HepG2 (cell line): ENCODE measurements around the gene RRP12. TPM values are rescaled to one million over a fixed set of nuclear protein-coding genes. Genes with fewer than 3 reads are reported as not detected.

Experiments
- BRCA1 ChIP-seq: sonication (generic); formaldehyde crosslinking; IDR thresholded peaks from 2 replicates; pipeline ENCODE4 v1.4.0; 2020; ENCODE audit warnings: missing genetic modification reagents
- DR1 ChIP-seq: sonication (generic); formaldehyde crosslinking; IDR thresholded peaks from 2 replicates; pipeline ENCODE4 v1.8.0; 2021; ENCODE audit warnings: mild to moderate bottlenecking, missing genetic modification reagents, inconsistent platforms
- GPN1 ChIP-seq: sonication (generic); formaldehyde crosslinking; IDR thresholded peaks from 2 replicates; pipeline ENCODE4 v1.5.1; 2020; ENCODE audit warnings: missing genetic modification reagents, borderline replicate concordance
- HDAC1 ChIP-seq: sonication (generic); formaldehyde crosslinking; IDR thresholded peaks from 2 replicates; pipeline ENCODE4 v1.5.1; 2020; ENCODE audit warnings: mild to moderate bottlenecking, missing genetic modification reagents
- HOXA7 ChIP-seq: sonication (generic); formaldehyde crosslinking; IDR thresholded peaks from 2 replicates; pipeline ENCODE4 v1.8.1; 2022; ENCODE audit warnings: mild to moderate bottlenecking, missing genetic modification reagents, moderate library complexity
- HOXA9 ChIP-seq: sonication (generic); formaldehyde crosslinking; IDR thresholded peaks from 2 replicates; pipeline ENCODE4 v1.8.1; 2022; ENCODE audit warnings: missing genetic modification reagents, mild to moderate bottlenecking, moderate library complexity, borderline replicate concordance
- JUN ChIP-seq: sonication (generic); formaldehyde crosslinking; IDR thresholded peaks from 2 replicates; pipeline ENCODE4 v1.4.0; 2020; ENCODE audit warnings: mild to moderate bottlenecking, missing genetic modification reagents
- MAFK ChIP-seq, 2 experiments: IDR thresholded peaks in 1 of 2; conservative IDR thresholded peaks in 1 of 2; 2 replicates each; pipeline ENCODE4 v1.6.1; 2011; ENCODE audit warnings: improper control_type of control experiment in 2 of 2, low read length in 2 of 2
- MZF1 ChIP-seq: sonication (generic); formaldehyde crosslinking; IDR thresholded peaks from 2 replicates; pipeline ENCODE4 v1.8.1; 2023; ENCODE audit warnings: mild to moderate bottlenecking, missing genetic modification reagents, borderline replicate concordance
- NCOA5 ChIP-seq: sonication (generic); formaldehyde crosslinking; IDR thresholded peaks from 2 replicates; pipeline ENCODE4 v1.4.0; 2020; ENCODE audit warnings: missing genetic modification reagents
- ONECUT2 ChIP-seq: sonication (generic); formaldehyde crosslinking; IDR thresholded peaks from 2 replicates; pipeline ENCODE4 v1.4.0; 2020; ENCODE audit warnings: missing genetic modification reagents
- RFXANK ChIP-seq: IDR thresholded peaks from 2 replicates; pipeline ENCODE4 v1.6.1; 2016
- SETDB1 ChIP-seq: sonication (generic); formaldehyde crosslinking; IDR thresholded peaks from 2 replicates; pipeline ENCODE4 v1.5.1; 2020; ENCODE audit warnings: missing genetic modification reagents, mild to moderate bottlenecking, borderline replicate concordance
- SMARCC2 ChIP-seq: fragments of 450-650 bp; IDR thresholded peaks from 2 replicates; pipeline ENCODE4 v1.6.1; 2017; ENCODE audit warnings: antibody characterized with exemption, mild to moderate bottlenecking
- SNRNP70 ChIP-seq: fragments of 200-400 bp; formaldehyde crosslinking; IDR thresholded peaks from 2 replicates; pipeline ENCODE4 v1.6.1; 2017; ENCODE audit warnings: mild to moderate bottlenecking, low read depth, low read length, moderate library complexity
- SOX13 ChIP-seq, 3 experiments: fragments of 450-650 bp in 1 of 3; sonication (generic) in 1 of 3; formaldehyde crosslinking in 1 of 3; IDR thresholded peaks in 2 of 3; conservative IDR thresholded peaks in 1 of 3; 2 replicates each; pipeline versions ENCODE4 v1.5.0 to v1.6.1; 2016 to 2020; ENCODE audit warnings: antibody characterized with exemption in 1 of 3, mild to moderate bottlenecking in 1 of 3, missing compliant biosample characterization in 1 of 3, missing genetic modification reagents in 1 of 3, moderate library complexity in 1 of 3
- SRY ChIP-seq: sonication (generic); formaldehyde crosslinking; IDR thresholded peaks from 2 replicates; pipeline ENCODE4 v1.8.0; 2022; ENCODE audit warnings: mild to moderate bottlenecking, missing genetic modification reagents
- TEAD3 ChIP-seq: optimal IDR thresholded peaks from 2 replicates; pipeline ENCODE3; 2016; ENCODE audit warnings: borderline replicate concordance
- ZFP1 ChIP-seq: IDR thresholded peaks from 2 replicates; pipeline ENCODE4 v1.6.1; 2016
- ZNF292 ChIP-seq: sonication (generic); formaldehyde crosslinking; IDR thresholded peaks from 2 replicates; pipeline ENCODE4 v1.8.1; 2022; ENCODE audit warnings: mild to moderate bottlenecking, low read depth, missing genetic modification reagents, borderline replicate concordance
- ZNF317 ChIP-seq: sonication (generic); formaldehyde crosslinking; IDR thresholded peaks from 2 replicates; pipeline ENCODE4 v1.5.0; 2020; ENCODE audit warnings: mild to moderate bottlenecking, missing genetic modification reagents
- ZNF441 ChIP-seq: sonication (generic); formaldehyde crosslinking; IDR thresholded peaks from 2 replicates; pipeline ENCODE4 v1.7.0; 2021; ENCODE audit warnings: missing genetic modification reagents, borderline replicate concordance
- ZNF570 ChIP-seq: sonication (generic); formaldehyde crosslinking; IDR thresholded peaks from 2 replicates; pipeline ENCODE4 v1.4.0; 2020; ENCODE audit warnings: mild to moderate bottlenecking, missing genetic modification reagents, borderline replicate concordance
- ZNF670 ChIP-seq: sonication (generic); formaldehyde crosslinking; IDR thresholded peaks from 2 replicates; pipeline ENCODE4 v1.8.0; 2022; ENCODE audit warnings: mild to moderate bottlenecking, missing genetic modification reagents, borderline replicate concordance
- ZNF713 ChIP-seq: sonication (generic); formaldehyde crosslinking; IDR thresholded peaks from 2 replicates; pipeline ENCODE4 v1.4.0; 2020; ENCODE audit warnings: mild to moderate bottlenecking, missing genetic modification reagents
- polyA plus RNA-seq, 8 experiments: library from polyadenylated mRNA; depleted of rRNA in 3 of 8; stranded (reverse) in 7 of 8; unstranded in 1 of 8; fragments of >200 nt; fragmentation: Illumina TruSeq in 4 of 8; extraction: Trizol in 4 of 8; gene quantifications; 2 replicates each; pipeline versions ENCODE4 v1.2.1 to v1.2.3, GENCODE V29; 2011 to 2016; ENCODE audit warnings: low read depth in 4 of 8, missing spikeins in 1 of 8, mixed read lengths in 1 of 8; ENCODE audit not compliant: insufficient read depth in 1 of 8
- total RNA-seq, 5 experiments: library from RNA; depleted of rRNA; stranded (reverse); fragments of >200 nt; fragmentation: Illumina TruSeq; extraction: Trizol; gene quantifications; 2 replicates each; pipeline ENCODE4 v1.2.3, GENCODE V29; 2016; ENCODE audit warnings: low read depth in 1 of 5
- TF ChIP-seq, protein P1 (sequence below): sonication (generic); formaldehyde crosslinking; IDR thresholded peaks from 2 replicates; pipeline ENCODE4 v1.4.0; 2020; ENCODE audit warnings: missing genetic modification reagents, borderline replicate concordance
- TF ChIP-seq, protein P2 (sequence below): sonication (generic); formaldehyde crosslinking; IDR thresholded peaks from 2 replicates; pipeline ENCODE4 v1.9.0; 2021; ENCODE audit warnings: missing genetic modification reagents, borderline replicate concordance
- TF ChIP-seq, protein P3 (sequence below): IDR thresholded peaks from 2 replicates; pipeline ENCODE4 v1.6.1; 2016; ENCODE audit warnings: missing genetic modification reagents, missing compliant biosample characterization

The RRP12 gene
- total and polyA plus RNA-seq, 2 of the 13 experiments (the other 11 are each of a cell fraction or from before 2014, with no cell fraction given), result 13.2 to 39.4 TPM

DNA sequence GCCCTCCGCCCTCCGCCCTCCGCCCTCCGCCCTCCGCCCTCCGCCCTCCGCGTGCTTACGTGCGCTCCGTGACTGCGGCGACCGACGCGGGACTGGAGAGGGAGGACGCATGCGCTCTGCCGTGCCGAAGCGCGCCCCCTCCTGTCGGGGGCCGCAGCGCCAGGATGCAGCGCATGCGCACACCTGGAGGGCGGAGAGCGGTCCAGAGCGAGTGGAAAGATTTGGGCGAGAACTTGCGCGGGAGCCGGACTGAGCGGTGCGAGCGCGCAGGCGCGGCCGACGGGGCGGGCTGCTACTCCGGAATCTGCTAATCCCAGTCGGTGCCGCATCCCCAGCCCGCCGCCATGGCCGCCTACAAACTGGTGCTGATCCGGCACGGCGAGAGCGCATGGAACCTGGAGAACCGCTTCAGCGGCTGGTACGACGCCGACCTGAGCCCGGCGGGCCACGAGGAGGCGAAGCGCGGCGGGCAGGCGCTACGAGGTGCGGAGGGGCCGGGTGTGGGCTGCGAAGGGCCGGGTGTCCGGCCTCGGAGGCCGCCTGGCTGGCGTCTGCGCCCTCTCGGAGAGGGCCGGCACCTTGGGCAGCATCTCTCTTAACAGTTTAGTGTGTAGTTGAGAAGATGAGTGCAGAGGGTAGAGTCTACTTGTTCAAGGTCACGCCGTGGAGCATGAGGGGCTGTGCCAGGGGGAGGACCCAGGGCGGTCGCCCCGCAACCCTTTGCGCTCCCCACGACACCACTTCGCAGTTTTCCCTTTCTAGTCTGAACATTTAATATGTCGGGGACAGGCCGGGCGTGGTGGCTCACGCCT is 25.0 kb upstream of the RRP12 start, which contains the start of gene PGAM1 (continued):
- TF ChIP-seq ONECUT2 (CRISPR knock-in tag), result no peak
- TF ChIP-seq JUN (CRISPR knock-in tag), result no peak
- TF ChIP-seq ZNF292 (CRISPR knock-in tag), result no peak
- no peak for TF ChIP-seq SNRNP70
- TF ChIP-seq, protein P1, sequence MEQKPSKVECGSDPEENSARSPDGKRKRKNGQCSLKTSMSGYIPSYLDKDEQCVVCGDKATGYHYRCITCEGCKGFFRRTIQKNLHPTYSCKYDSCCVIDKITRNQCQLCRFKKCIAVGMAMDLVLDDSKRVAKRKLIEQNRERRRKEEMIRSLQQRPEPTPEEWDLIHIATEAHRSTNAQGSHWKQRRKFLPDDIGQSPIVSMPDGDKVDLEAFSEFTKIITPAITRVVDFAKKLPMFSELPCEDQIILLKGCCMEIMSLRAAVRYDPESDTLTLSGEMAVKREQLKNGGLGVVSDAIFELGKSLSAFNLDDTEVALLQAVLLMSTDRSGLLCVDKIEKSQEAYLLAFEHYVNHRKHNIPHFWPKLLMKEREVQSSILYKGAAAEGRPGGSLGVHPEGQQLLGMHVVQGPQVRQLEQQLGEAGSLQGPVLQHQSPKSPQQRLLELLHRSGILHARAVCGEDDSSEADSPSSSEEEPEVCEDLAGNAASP (CRISPR knock-in tag), result peak; percentile 14; the same call in 1 of the 2 replicates
- TF ChIP-seq, protein P2, sequence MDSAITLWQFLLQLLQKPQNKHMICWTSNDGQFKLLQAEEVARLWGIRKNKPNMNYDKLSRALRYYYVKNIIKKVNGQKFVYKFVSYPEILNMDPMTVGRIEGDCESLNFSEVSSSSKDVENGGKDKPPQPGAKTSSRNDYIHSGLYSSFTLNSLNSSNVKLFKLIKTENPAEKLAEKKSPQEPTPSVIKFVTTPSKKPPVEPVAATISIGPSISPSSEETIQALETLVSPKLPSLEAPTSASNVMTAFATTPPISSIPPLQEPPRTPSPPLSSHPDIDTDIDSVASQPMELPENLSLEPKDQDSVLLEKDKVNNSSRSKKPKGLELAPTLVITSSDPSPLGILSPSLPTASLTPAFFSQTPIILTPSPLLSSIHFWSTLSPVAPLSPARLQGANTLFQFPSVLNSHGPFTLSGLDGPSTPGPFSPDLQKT, result no peak
- no peak for TF ChIP-seq GPN1 (CRISPR knock-in tag)
- TF ChIP-seq ZNF713 (CRISPR knock-in tag), result no peak
- TF ChIP-seq MZF1, result no peak
- no peak for TF ChIP-seq SMARCC2
- TF ChIP-seq BRCA1, result no peak
- TF ChIP-seq ZNF441 (CRISPR knock-in tag), result no peak; the same call in 1 of the 2 replicates
- no peak for TF ChIP-seq DR1
- TF ChIP-seq NCOA5 (CRISPR knock-in tag), result no peak
- no peak for TF ChIP-seq MAFK (conservative IDR thresholded peaks at IDR 0.05 in 1 of 2, IDR thresholded peaks at IDR 0.05 in 1 of 2; ENCODE audit: low read length in 2 of 2)
- TF ChIP-seq, protein P3, sequence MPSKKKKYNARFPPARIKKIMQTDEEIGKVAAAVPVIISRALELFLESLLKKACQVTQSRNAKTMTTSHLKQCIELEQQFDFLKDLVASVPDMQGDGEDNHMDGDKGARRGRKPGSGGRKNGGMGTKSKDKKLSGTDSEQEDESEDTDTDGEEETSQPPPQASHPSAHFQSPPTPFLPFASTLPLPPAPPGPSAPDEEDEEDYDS, result peak; percentile 76
- TF ChIP-seq ZNF317 (CRISPR knock-in tag), result no peak
- no peak for TF ChIP-seq ZNF670 (CRISPR knock-in tag)
- TF ChIP-seq ZNF570 (CRISPR knock-in tag), result no peak
- no peak for TF ChIP-seq SOX13 (IDR thresholded peaks at IDR 0.05)
- peak in 1 of 2 experiments; percentile 5; a peak in 1 of 4 replicates for TF ChIP-seq SOX13 (CRISPR knock-in tag; conservative IDR thresholded peaks at IDR 0.05 in 1 of 2, IDR thresholded peaks at IDR 0.05 in 1 of 2)
- no peak for TF ChIP-seq HOXA9 (CRISPR knock-in tag)
- TF ChIP-seq SETDB1 (CRISPR knock-in tag), result no peak
- TF ChIP-seq TEAD3, result peak; percentile 25
- 0 out of 2 replicates have a peak, but pooled peaks have one; percentile 43 for TF ChIP-seq RFXANK
- TF ChIP-seq SRY (CRISPR knock-in tag), result no peak
- peak; percentile 32; the same call in 1 of the 2 replicates for TF ChIP-seq HDAC1 (CRISPR knock-in tag)
- TF ChIP-seq ZFP1, result no peak
- TF ChIP-seq HOXA7 (CRISPR knock-in tag), result no peak
